Stimulated activated CD8-positive, alpha-beta memory T cell treated with anti-CD3 and anti-CD28 coated beads, Interleukin-15, amount 100 ng/mL, for 4 hours (primary cell): Measurements from ENCODE around the gene TTC34.

Experiments
- DNase-seq, 2 donors: peaks; one replicate each; pipeline ENCODE4 v3.0.0-alpha.2; 2020; ENCODE audit warnings: low read depth in 2 of 2

TTC34 gene

DNA sequence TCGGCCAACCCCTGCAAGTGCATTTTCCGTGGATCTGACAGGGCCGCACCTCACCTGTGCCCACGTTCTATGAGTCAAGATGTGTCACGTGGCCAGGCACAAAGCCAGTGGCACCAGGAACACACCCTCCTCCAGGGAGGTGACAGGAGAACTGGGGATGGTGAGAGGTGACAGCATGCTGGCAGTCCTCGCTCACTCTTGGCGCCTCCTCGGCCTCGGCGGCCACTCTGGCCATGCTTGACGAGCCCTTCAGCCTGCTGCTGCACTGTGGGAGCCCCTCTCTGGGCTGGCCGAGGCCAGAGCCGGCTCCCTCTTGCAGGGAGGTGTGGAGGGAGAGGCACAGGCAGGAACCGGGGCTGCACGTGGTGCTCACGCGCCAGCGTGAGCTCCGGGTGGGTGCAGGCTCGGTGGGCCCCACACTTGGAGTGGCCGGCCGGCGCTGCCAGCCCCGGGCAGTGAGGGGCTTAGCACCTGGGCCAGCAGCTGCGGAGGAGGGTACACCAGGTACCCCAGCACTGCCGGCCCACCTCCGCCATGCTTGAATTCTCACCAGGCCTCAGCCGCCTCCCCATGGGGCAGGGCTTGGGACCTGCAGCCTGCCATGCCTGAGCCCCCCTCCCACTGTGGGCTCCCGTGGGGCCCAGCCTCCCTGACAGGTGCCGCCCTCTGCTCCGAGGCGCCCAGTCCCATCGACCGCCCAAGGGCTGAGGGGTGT is 11.6 kb upstream of the TTC34 start:
- DNase-seq, result no peak

DNA sequence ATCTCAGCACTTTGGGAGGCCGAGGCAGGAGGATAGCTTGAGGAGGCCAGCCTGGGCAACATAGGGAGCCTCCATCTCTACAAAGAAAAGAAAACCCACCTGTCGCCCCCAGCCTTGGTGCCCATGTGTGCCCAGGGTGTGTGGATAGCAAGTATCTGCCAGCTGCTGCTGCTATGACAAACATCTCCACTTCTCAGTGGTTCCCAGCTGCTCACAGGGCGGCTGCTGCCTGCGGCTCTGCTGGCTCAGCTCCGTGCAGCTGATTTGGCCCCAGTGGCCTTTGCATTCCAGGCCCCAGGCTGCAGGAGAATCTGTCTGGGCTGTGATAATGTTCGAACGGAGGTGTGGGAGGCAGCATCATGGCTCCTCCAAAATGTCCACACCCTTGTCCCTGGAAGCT is 10.6 kb upstream of the TTC34 start:
- no peak for DNase-seq

GRCh38 chr1:2811533-2811918 is 10.0 kb upstream of the TTC34 start:
- no peak for DNase-seq

- DNase-seq, result no peak
Observed at GRCh38 chr1:2810899-2811532, 9.5 kb upstream of the TTC34 start.

- no peak for DNase-seq
Observed at GRCh38 chr1:2810281-2810680, 8.8 kb upstream of the TTC34 start.

GRCh38 chr1:2809656-2810055 is 8.2 kb upstream of the TTC34 start:
- no peak for DNase-seq

DNA sequence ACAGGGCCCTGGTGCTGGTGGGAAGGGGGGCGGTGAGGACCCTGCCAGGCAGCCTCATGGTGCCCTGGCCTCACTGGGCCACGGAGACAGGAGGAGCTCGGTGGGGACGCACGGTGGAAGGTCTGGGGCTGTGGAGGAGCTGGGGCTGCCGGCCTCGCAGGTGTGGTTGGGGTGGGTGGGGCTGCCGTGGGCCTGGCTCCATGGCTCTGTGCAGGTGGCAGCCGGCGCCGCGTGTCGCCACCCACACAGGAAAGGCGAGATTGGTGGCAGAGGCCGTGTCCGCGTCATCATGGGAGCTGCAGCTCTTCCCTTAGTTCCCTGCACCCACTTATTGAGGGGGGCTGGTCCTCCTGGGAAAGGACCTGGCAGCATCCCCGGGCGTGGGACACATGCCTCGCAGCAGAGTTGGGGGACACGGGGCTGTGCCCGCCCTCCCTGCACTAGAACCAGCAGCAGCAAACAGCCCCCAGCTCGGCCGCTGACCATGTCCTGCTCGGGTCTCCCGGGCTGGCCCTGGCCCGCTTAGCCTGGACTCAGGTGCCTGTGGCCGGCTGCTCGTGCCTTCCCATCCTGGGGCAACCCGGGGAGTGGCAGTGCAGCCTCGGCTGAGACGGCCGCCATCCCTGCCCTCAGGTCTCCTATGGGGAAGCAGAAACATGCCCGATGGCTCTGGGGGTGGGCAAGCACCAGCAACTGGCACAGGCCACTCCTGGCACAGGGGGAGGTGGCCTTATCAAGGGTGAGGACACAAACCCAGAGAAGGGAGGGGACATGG is 7.5 kb upstream of the TTC34 start:
- DNase-seq, result no peak

DNA sequence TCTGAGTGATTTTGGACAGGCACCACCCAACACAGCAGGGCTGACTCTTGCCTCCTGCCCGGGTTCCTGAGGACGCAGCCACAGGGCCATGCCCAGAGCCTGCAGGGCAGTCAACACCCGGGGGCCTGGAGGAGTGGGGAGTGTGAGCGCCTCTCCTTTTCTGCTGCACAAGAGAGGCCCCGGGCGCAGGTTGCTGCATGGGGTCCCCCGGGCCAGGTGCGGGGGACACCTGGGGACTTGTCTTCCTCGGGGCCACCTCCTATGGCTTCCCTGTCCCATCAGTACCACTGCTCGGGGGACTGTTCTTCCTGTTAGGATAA is 6.9 kb upstream of the TTC34 start:
- DNase-seq, result no peak

GRCh38 chr1:2807678-2808385 is 6.3 kb upstream of the TTC34 start:
- no peak for DNase-seq

DNA sequence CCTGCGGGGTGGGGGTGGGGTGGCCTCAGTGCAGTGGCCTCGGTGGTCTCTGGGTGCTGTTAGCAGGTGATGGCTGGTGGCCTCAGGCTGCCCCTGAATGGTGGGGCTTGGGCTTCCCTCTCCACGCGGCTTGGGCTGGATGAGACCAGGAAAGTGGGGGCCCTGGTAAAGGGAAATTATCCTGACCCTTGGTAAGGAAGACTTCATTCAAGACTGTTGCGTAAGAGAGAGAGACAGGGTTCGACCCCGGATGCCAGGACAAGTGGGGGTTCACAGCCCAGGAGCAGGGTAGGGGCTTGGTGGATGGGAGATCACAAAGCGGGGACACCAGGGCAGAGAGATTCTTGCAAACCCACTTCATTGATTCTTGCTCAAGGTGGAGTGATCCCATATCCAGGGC is 5.5 kb upstream of the TTC34 start:
- no peak for DNase-seq

GRCh38 chr1:2806591-2806990 is 5.1 kb upstream of the TTC34 start:
- DNase-seq, result no peak

- no peak for DNase-seq
Observed at GRCh38 chr1:2805801-2806430, 4.4 kb upstream of the TTC34 start.

GRCh38 chr1:2804628-2805351 is 3.3 kb upstream of the TTC34 start:
- no peak for DNase-seq

DNA sequence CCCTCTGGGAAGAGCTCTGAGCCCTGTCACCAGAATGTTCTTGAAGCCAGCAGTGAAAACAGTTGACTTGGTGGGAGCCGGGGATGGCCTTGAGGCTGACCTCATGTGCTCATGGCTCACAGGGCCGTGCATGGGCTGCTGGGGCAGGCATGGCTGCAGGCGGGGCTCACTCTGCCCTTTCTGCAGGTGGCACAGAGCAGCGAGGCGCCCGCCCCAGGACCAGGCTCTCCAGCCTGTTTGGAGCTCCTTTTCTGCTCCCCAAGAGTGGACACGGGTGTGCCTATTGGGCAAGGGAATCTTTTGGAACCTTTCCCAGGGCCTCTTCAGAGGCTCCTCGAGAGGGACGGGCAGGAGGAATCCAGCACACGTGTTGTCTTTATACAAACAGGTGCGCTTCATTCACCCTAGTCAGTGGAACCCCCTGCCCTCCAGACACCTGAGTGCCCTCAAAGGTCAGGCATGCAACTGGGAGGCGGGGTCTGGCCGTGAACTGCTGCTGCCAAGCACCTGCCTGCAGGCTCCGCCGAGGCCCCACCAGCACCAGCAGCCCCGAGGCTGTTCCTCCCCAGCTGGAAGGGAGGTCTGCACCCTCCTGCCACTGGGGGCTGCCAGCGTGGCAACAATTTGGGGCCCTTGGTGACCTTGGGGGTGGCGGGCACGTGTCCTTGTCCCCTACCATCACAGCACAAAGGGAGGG is 2.6 kb upstream of the TTC34 start:
- no peak for DNase-seq

GRCh38 chr1:2803086-2803930 is 1.8 kb upstream of the TTC34 start:
- no peak for DNase-seq

- no peak for DNase-seq
Observed at GRCh38 chr1:2802421-2802961, 998 bp upstream of the TTC34 start.

DNA sequence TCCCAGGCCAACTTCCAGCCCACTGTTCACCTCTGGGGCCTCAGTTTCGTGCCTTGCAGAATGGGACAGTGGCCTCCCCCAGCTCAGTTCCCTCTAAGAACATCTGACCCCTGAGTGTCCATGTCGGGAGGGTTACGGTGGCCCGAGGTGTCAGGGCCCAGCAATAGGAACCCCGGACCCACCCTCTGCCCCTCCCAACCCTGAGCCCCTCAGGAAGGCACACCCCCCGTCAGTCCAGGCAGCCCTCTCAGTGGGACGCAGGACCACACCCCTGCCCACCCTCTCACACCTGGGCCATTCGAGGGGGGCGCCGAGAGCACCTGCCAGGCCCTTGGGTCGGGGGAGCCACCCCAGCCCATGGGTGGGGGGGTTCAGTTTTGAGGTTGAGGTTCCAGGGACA is 447 bp downstream of the TTC34 start:
- DNase-seq, result no peak

GRCh38 chr1:2800664-2801045 is 838 bp downstream of the TTC34 start:
- no peak for DNase-seq

- DNase-seq, result no peak
Observed at GRCh38 chr1:2799811-2800663, 1.5 kb downstream of the TTC34 start.
